ENCODE data around the gene AMMECR1. TPM values are rescaled to one million over a fixed set of nuclear protein-coding genes. Genes with fewer than 3 reads are reported as not detected.
"Not testable (repeated sequence)": the region's sequence is repeated elsewhere in the genome, so short reads cannot be mapped to it uniquely, and the experiment has no call there.

The AMMECR1 gene
- polyA plus RNA-seq, 1 donor from 2014 or later: 3.7 TPM

DNA sequence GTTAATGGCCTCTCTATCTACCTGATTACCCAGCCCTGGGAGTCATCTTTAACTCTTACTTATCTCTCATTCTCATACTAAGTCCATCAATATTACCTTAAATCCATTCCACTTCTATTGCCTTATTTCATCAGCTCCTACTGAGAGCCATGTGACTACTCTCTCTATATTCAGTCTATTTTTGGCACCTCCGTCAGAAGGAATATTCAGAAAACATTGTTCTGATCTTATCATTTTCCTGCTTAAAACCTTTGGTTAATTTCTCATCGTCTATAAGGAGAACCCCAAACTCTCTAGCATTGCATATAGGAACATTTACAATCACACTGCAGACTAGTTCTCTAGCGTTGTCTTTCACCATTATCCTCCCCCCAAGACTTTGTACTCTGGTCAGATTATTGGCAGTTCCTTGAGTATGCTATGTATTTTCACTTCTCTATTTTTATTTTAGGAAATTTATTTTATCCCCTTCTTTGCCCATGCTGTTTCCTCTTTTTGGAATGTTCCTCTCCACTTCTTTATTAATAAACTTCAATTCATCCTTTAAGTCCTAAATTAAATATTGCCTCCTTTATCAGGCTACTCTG, 13.7 kb upstream of the AMMECR1 start:
- H3K4me3 ChIP-seq (ENCODE audit: low read length): no peak overlapping the region
- H3K79me2 ChIP-seq (replicated peaks; ENCODE audit: insufficient read depth, low read length): no peaks in the 10 kb centered on the region
- H2AFZ ChIP-seq (ENCODE audit: low read depth, low read length): no peak overlapping the region
- no peak overlapping the region for H3K27ac ChIP-seq (ENCODE audit: low read length)
- no peaks in the 10 kb centered on the region for H4K20me1 ChIP-seq (ENCODE audit: insufficient read depth)
- no peaks in the 10 kb centered on the region for H3K9me3 ChIP-seq (ENCODE audit: low read length)
- H3K9me2 ChIP-seq (ENCODE audit: insufficient read depth, low read length): no peaks in the 10 kb centered on the region
- H3K27me3 ChIP-seq (ENCODE audit: insufficient read depth, low read depth, low read length): no peaks in the 10 kb centered on the region
- no peak overlapping the region for H3K4me2 ChIP-seq (ENCODE audit: low read length)
- TF ChIP-seq TAF1 (IDR thresholded peaks at IDR 0.05; ENCODE audit: low read depth): no peak
- TF ChIP-seq, protein P1, sequence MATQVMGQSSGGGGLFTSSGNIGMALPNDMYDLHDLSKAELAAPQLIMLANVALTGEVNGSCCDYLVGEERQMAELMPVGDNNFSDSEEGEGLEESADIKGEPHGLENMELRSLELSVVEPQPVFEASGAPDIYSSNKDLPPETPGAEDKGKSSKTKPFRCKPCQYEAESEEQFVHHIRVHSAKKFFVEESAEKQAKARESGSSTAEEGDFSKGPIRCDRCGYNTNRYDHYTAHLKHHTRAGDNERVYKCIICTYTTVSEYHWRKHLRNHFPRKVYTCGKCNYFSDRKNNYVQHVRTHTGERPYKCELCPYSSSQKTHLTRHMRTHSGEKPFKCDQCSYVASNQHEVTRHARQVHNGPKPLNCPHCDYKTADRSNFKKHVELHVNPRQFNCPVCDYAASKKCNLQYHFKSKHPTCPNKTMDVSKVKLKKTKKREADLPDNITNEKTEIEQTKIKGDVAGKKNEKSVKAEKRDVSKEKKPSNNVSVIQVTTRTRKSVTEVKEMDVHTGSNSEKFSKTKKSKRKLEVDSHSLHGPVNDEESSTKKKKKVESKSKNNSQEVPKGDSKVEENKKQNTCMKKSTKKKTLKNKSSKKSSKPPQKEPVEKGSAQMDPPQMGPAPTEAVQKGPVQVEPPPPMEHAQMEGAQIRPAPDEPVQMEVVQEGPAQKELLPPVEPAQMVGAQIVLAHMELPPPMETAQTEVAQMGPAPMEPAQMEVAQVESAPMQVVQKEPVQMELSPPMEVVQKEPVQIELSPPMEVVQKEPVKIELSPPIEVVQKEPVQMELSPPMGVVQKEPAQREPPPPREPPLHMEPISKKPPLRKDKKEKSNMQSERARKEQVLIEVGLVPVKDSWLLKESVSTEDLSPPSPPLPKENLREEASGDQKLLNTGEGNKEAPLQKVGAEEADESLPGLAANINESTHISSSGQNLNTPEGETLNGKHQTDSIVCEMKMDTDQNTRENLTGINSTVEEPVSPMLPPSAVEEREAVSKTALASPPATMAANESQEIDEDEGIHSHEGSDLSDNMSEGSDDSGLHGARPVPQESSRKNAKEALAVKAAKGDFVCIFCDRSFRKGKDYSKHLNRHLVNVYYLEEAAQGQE (IDR thresholded peaks at IDR 0.05; ENCODE audit: borderline replicate concordance): no peak
- TF ChIP-seq, protein P2, sequence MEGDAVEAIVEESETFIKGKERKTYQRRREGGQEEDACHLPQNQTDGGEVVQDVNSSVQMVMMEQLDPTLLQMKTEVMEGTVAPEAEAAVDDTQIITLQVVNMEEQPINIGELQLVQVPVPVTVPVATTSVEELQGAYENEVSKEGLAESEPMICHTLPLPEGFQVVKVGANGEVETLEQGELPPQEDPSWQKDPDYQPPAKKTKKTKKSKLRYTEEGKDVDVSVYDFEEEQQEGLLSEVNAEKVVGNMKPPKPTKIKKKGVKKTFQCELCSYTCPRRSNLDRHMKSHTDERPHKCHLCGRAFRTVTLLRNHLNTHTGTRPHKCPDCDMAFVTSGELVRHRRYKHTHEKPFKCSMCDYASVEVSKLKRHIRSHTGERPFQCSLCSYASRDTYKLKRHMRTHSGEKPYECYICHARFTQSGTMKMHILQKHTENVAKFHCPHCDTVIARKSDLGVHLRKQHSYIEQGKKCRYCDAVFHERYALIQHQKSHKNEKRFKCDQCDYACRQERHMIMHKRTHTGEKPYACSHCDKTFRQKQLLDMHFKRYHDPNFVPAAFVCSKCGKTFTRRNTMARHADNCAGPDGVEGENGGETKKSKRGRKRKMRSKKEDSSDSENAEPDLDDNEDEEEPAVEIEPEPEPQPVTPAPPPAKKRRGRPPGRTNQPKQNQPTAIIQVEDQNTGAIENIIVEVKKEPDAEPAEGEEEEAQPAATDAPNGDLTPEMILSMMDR (IDR thresholded peaks at IDR 0.05; ENCODE audit: poor library complexity, severe bottlenecking): no peak
- TF ChIP-seq RAD21 (conservative IDR thresholded peaks at IDR 0.05): no peak
- no peak for TF ChIP-seq SMC3 (conservative IDR thresholded peaks at IDR 0.05; ENCODE audit: poor library complexity)
- no peak for TF ChIP-seq EP300 (conservative IDR thresholded peaks at IDR 0.05; ENCODE audit: poor library complexity, severe bottlenecking)
- no peak for TF ChIP-seq MXI1 (conservative IDR thresholded peaks at IDR 0.05; ENCODE audit: poor library complexity, severe bottlenecking)
- no peak for TF ChIP-seq POLR2AphosphoS5 (IDR thresholded peaks at IDR 0.05)
- no peak for TF ChIP-seq EZH2 (IDR thresholded peaks at IDR 0.05; ENCODE audit: borderline replicate concordance, insufficient read depth, low read length, poor library complexity, severe bottlenecking)
- H3K9ac ChIP-seq (ENCODE audit: low read length): no peak overlapping the region
- no peaks in the 10 kb centered on the region for H3F3A ChIP-seq (ENCODE audit: insufficient read depth, low read length, poor library complexity, severe bottlenecking)
- H3K36me3 ChIP-seq (ENCODE audit: insufficient read depth, low read length): no peaks in the 10 kb centered on the region

DNA sequence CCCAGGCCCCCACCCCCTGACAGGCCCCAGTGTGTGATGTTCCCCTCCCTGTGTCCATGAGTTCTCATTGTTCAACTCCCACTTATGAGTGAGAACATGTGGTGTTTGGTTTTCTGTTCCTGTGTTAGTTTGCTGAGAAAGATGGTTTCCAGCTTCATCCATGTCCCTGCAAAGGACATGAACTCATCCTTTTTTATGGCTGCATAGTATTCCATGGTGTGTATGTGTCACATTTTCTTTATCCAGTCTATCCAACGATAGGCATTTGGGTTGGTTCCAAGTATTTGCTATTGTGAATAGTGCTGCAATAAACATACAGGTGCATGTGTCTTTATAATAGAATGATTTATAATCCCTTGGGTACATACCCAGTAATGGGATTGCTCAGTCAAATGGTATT, 10.7 kb upstream of the AMMECR1 start:
- H3K27me3 ChIP-seq (ENCODE audit: insufficient read depth, low read depth, low read length); H3K36me3 ChIP-seq (ENCODE audit: insufficient read depth, low read length); H3F3A ChIP-seq (ENCODE audit: insufficient read depth, low read length, poor library complexity, severe bottlenecking); H3K9ac ChIP-seq (ENCODE audit: low read length); H3K4me2 ChIP-seq (ENCODE audit: low read length); H3K79me2 ChIP-seq (replicated peaks; ENCODE audit: insufficient read depth, low read length); H3K9me3 ChIP-seq (ENCODE audit: low read length); H3K4me3 ChIP-seq (ENCODE audit: low read length); H4K20me1 ChIP-seq (ENCODE audit: insufficient read depth); H2AFZ ChIP-seq (ENCODE audit: low read depth, low read length); H3K27ac ChIP-seq (ENCODE audit: low read length); H3K9me2 ChIP-seq (ENCODE audit: insufficient read depth, low read length): not testable (repeated sequence)

DNA sequence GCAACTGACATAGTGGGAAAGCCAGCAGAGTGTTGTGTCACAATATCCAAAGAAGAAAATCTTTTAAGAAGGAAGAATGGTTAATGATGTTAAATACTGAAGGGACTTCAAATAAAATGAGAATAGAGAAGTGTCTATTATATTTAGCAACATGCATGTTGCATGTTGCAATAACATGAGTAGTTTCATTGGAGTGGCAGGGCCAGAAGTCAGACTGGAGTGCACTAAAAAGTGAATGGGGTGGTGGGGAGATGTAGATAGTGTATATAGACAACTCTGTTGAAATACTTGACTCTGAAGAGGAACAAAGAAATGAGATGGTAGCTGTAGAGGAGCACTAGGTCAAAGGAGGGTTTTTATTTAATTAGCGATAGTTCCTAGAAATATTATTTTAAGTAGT, 9.5 kb upstream of the AMMECR1 start:
- Histone ChIP-seq H3K9me3 (ENCODE audit: low read length) (no peaks in the 10 kb centered on the region), H3K27ac (ENCODE audit: low read length) (no peak overlapping the region), H3K9me2 (ENCODE audit: insufficient read depth, low read length) (no peaks in the 10 kb centered on the region), H3K79me2 (replicated peaks; ENCODE audit: insufficient read depth, low read length) (no peaks in the 10 kb centered on the region), H3K27me3 (ENCODE audit: insufficient read depth, low read depth, low read length) (no peaks in the 10 kb centered on the region), H3K4me2 (ENCODE audit: low read length) (no peak overlapping the region), H3F3A (ENCODE audit: insufficient read depth, low read length, poor library complexity, severe bottlenecking) (no peaks in the 10 kb centered on the region), H4K20me1 (ENCODE audit: insufficient read depth) (no peaks in the 10 kb centered on the region), H3K9ac (ENCODE audit: low read length) (no peak overlapping the region), H3K36me3 (ENCODE audit: insufficient read depth, low read length) (no peaks in the 10 kb centered on the region), H2AFZ (ENCODE audit: low read depth, low read length) (no peak overlapping the region), H3K4me3 (ENCODE audit: low read length) (no peak overlapping the region)
- TF ChIP-seq EP300 (conservative IDR thresholded peaks at IDR 0.05; ENCODE audit: poor library complexity, severe bottlenecking) (no peak), TAF1 (IDR thresholded peaks at IDR 0.05; ENCODE audit: low read depth) (no peak), MXI1 (conservative IDR thresholded peaks at IDR 0.05; ENCODE audit: poor library complexity, severe bottlenecking) (no peak), POLR2AphosphoS5 (IDR thresholded peaks at IDR 0.05) (no peak), SMC3 (conservative IDR thresholded peaks at IDR 0.05; ENCODE audit: poor library complexity) (no peak), EZH2 (IDR thresholded peaks at IDR 0.05; ENCODE audit: borderline replicate concordance, insufficient read depth, low read length, poor library complexity, severe bottlenecking) (no peak), RAD21 (conservative IDR thresholded peaks at IDR 0.05) (no peak)
- TF ChIP-seq, protein P2 (IDR thresholded peaks at IDR 0.05; ENCODE audit: poor library complexity, severe bottlenecking): no peak
- TF ChIP-seq, protein P1 (IDR thresholded peaks at IDR 0.05; ENCODE audit: borderline replicate concordance): no peak

All from neural cell (in vitro differentiated cells).